ENCODE data around the gene CIDEB.

- TF ChIP-seq POLR2AphosphoS5 (IDR thresholded peaks at IDR 0.05; ENCODE audit: low read depth, low read length) (no peak), POLR2A (IDR thresholded peaks at IDR 0.05; ENCODE audit: low read depth, low read length) (no peak), TAF1 (IDR thresholded peaks at IDR 0.05; ENCODE audit: low read depth, low read length) (no peak), POU2F2 (IDR thresholded peaks at IDR 0.05; ENCODE audit: low read depth, low read length) (no peak), SPI1 (IDR thresholded peaks at IDR 0.05; ENCODE audit: low read depth, low read length) (no peak)
Measured at GRCh38 chr14:24327303-24327702, 19.5 kb upstream of the CIDEB start.
